ENCODE results near the gene RIPOR1. TPM values are rescaled to one million over a fixed set of nuclear protein-coding genes. Genes with fewer than 3 reads are reported as not detected.

The RIPOR1 gene
- polyA plus RNA-seq, 1 of the 3 experiments (the other 2 are of a cell fraction) = 24.7 TPM

DNA sequence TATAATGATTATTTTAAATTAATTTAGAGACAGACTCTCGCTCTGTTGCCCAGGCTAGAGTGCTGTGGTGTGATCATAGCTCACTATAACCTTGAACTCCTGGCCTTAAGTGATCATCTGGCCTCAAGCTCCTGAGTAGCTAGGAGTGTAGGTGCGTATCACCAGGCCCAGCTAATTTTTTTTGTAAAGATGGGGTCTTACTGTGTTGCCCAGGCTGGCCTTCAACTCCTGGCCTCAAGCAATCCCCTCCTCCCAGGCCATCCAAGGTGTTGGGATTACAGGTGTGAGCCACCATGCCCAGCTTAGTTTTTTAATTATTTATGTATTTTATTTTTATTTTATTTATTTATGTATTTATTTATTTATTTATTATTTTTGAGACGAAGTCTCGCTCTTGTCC, 51.6 kb downstream of the RIPOR1 start:
- Histone ChIP-seq H3K4me1 (ENCODE audit: control insufficient read depth in 1 of 2, insufficient read depth in 2 of 2, low read depth in 1 of 2, low read length in 1 of 2) (no peaks in the 10 kb centered on the region), H2AFZ (ENCODE audit: low read depth) (no peak overlapping the region), H3K9me3 (no peaks in the 10 kb centered on the region), H4K20me1 (ENCODE audit: insufficient read depth) (peaks cover 25% of the 10 kb centered on the region), H3K27me3 (ENCODE audit: insufficient read depth) (no peaks in the 10 kb centered on the region), H3K4me3 (ENCODE audit: low read depth in 2 of 2, low read length in 1 of 2) (no peak overlapping the region), H3K36me3 (replicated peaks in 1 of 2; ENCODE audit: control insufficient read depth in 1 of 2, insufficient read depth in 2 of 2, low read length in 1 of 2) (peaks cover 0 to 20% of the 10 kb centered on the region in 2 experiments), H3K9ac (no peak overlapping the region), H3F3A (replicated peaks; ENCODE audit: insufficient read depth) (peaks cover 16% of the 10 kb centered on the region), H3K79me2 (ENCODE audit: insufficient read depth) (peaks cover 97% of the 10 kb centered on the region), H3K27ac (ENCODE audit: low read depth in 2 of 2, low read length in 1 of 2) (no peak overlapping the region), H3K9me2 (no peaks in the 10 kb centered on the region), H3K4me2 (no peak overlapping the region)
- WGBS (ENCODE audit: low lambda C conversion rate) = 93% methylated on average over 4 of the region's 4 CpGs
- ChIA-PET CTCF (interaction anchor here (0.9 to 2.4 kb wide), 4 partner anchors 10 to 65 kb away, joined by 4 to 9 read pairs (median 6); partner anchors contain the start of gene CARMIL2), POLR2A (no interaction called here)
- TF ChIP-seq, protein P1, sequence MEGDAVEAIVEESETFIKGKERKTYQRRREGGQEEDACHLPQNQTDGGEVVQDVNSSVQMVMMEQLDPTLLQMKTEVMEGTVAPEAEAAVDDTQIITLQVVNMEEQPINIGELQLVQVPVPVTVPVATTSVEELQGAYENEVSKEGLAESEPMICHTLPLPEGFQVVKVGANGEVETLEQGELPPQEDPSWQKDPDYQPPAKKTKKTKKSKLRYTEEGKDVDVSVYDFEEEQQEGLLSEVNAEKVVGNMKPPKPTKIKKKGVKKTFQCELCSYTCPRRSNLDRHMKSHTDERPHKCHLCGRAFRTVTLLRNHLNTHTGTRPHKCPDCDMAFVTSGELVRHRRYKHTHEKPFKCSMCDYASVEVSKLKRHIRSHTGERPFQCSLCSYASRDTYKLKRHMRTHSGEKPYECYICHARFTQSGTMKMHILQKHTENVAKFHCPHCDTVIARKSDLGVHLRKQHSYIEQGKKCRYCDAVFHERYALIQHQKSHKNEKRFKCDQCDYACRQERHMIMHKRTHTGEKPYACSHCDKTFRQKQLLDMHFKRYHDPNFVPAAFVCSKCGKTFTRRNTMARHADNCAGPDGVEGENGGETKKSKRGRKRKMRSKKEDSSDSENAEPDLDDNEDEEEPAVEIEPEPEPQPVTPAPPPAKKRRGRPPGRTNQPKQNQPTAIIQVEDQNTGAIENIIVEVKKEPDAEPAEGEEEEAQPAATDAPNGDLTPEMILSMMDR (IDR thresholded peaks at IDR 0.05) = no peak
- TF ChIP-seq, protein P2, sequence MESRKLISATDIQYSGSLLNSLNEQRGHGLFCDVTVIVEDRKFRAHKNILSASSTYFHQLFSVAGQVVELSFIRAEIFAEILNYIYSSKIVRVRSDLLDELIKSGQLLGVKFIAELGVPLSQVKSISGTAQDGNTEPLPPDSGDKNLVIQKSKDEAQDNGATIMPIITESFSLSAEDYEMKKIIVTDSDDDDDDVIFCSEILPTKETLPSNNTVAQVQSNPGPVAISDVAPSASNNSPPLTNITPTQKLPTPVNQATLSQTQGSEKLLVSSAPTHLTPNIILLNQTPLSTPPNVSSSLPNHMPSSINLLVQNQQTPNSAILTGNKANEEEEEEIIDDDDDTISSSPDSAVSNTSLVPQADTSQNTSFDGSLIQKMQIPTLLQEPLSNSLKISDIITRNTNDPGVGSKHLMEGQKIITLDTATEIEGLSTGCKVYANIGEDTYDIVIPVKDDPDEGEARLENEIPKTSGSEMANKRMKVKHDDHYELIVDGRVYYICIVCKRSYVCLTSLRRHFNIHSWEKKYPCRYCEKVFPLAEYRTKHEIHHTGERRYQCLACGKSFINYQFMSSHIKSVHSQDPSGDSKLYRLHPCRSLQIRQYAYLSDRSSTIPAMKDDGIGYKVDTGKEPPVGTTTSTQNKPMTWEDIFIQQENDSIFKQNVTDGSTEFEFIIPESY (IDR thresholded peaks at IDR 0.05; ENCODE audit: borderline replicate concordance, low read depth) = no peak
- no peak for DNase-seq

DNA sequence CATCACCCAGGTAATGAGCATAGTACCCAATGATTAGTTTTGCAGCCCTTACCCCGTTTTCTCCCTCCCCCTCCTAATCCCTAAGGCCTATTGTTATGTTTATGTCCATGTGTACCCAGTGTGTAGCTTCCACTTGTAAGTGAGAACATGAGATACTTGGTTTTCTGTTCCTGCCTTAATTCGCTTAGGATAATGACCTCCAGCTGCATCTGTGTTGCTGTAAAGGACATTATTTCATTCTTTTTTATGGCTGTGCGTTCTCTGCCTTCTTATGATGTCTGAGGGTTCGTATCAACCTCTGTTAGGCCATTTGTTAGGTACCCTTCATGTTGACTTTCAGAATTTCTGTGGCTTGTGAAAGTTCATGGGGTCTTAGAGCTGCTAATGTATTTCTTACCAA, 64.7 kb downstream of the RIPOR1 start:
- 90% methylated on average over 4 of the region's 4 CpGs for WGBS (ENCODE audit: low lambda C conversion rate)
- Histone ChIP-seq H3K4me1 (ENCODE audit: control insufficient read depth in 1 of 2, insufficient read depth in 2 of 2, low read depth in 1 of 2, low read length in 1 of 2) (no peaks in the 10 kb centered on the region; a peak in 1 of 4 replicates), H2AFZ (ENCODE audit: low read depth) (no peak overlapping the region), H3K4me2 (no peak overlapping the region), H3K79me2 (ENCODE audit: insufficient read depth) (peaks cover 61% of the 10 kb centered on the region), H4K20me1 (ENCODE audit: insufficient read depth) (peaks cover 38% of the 10 kb centered on the region; the same call in 1 of the 2 replicates), H3K4me3 (ENCODE audit: low read depth in 2 of 2, low read length in 1 of 2) (no peak overlapping the region), H3K27me3 (ENCODE audit: insufficient read depth) (no peaks in the 10 kb centered on the region), H3K9ac (no peak overlapping the region), H3K36me3 (replicated peaks in 1 of 2; ENCODE audit: control insufficient read depth in 1 of 2, insufficient read depth in 2 of 2, low read length in 1 of 2) (peaks cover 0 to 8% of the 10 kb centered on the region in 2 experiments), H3F3A (replicated peaks; ENCODE audit: insufficient read depth) (peaks cover 24% of the 10 kb centered on the region), H3K9me2 (no peaks in the 10 kb centered on the region), H3K9me3 (no peaks in the 10 kb centered on the region), H3K27ac (ENCODE audit: low read depth in 2 of 2, low read length in 1 of 2) (peak overlapping the region in 1 of 2 experiments; percentile 11; a peak in 2 of 4 replicates)
- POLR2A ChIA-PET = interaction anchor here (1.3 kb wide), 1 partner anchor 31 kb away, joined by 3 read pairs; the partner anchor contains the start of gene CTCF
- peak; percentile 27 for DNase-seq
- TF ChIP-seq, protein P3, sequence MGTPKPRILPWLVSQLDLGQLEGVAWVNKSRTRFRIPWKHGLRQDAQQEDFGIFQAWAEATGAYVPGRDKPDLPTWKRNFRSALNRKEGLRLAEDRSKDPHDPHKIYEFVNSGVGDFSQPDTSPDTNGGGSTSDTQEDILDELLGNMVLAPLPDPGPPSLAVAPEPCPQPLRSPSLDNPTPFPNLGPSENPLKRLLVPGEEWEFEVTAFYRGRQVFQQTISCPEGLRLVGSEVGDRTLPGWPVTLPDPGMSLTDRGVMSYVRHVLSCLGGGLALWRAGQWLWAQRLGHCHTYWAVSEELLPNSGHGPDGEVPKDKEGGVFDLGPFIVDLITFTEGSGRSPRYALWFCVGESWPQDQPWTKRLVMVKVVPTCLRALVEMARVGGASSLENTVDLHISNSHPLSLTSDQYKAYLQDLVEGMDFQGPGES (IDR thresholded peaks at IDR 0.05; ENCODE audit: low read depth, low read length) = no peak
- TF ChIP-seq MXI1 (IDR thresholded peaks at IDR 0.05; ENCODE audit: low read depth, low read length) = peak; percentile 45; the same call in 1 of the 2 replicates
- TF ChIP-seq YY1 (IDR thresholded peaks at IDR 0.05; ENCODE audit: low read depth) = no peak
- no peak for TF ChIP-seq RFX5 (IDR thresholded peaks at IDR 0.05; ENCODE audit: low read length)
- CTCF ChIA-PET = interaction anchor here (1.3 to 3.2 kb wide), 2 partner anchors 31 to 45 kb away, joined by 5 to 19 read pairs; partner anchors contain the start of gene CTCF

All from SK-N-SH (cell line).